ENCODE results near the gene TMEM150B. TPM values are rescaled to one million over a fixed set of nuclear protein-coding genes. Genes with fewer than 3 reads are reported as not detected.

Gene TMEM150B
- total and polyA plus RNA-seq, 4 donors = 0.81 to 3.3 (median 2.0) TPM

DNA sequence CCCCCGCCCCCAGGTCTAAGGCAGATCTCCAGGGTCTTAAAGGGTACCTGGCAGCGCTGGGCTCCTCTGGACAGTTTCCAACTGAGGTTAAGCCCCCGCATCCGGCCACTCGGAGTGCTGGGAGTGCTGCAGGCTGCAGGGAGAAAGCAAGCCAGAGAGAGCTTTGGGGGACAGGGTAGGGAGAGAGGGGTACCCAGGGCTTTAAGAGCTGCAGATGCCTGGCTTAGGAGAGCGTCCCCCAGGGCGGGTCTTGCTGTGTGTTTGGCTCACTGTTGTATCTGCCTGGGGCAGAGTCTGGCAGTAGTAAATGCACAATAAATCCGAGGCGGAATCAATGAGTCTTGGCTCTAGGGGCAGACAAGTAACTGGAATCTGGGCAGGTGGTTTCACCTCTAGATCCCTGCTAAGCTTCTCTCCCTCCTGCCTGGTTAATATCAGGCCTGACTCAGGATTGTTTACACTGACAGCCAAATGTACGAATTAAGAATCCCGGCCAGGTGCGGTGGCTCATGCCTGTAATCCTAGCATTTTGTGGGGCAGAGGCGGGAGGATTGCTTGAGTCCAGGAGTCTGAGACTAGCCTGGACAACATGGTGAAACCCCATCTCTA, 30.2 kb upstream of the TMEM150B start:
- TF ChIP-seq, protein P1, sequence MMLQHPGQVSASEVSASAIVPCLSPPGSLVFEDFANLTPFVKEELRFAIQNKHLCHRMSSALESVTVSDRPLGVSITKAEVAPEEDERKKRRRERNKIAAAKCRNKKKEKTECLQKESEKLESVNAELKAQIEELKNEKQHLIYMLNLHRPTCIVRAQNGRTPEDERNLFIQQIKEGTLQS (IDR thresholded peaks at IDR 0.05) = no peak
- TF ChIP-seq RXRA (IDR thresholded peaks at IDR 0.05) (no peak), GABPA (IDR thresholded peaks at IDR 0.05 in 1 of 2, conservative IDR thresholded peaks at IDR 0.05 in 1 of 2) (no peak), HNF4A (conservative IDR thresholded peaks at IDR 0.05) (no peak), TAF1 (conservative IDR thresholded peaks at IDR 0.05) (no peak), RAD21 (IDR thresholded peaks at IDR 0.05) (no peak), FOXA2 (IDR thresholded peaks at IDR 0.05) (no peak), NR2F2 (IDR thresholded peaks at IDR 0.05) (no peak), EGR1 (IDR thresholded peaks at IDR 0.05; ENCODE audit: low read depth in 2 of 2) (no peak), FOXA1 (IDR thresholded peaks at IDR 0.05) (no peak), JUND (IDR thresholded peaks at IDR 0.05) (no peak), SP1 (IDR thresholded peaks at IDR 0.05) (no peak), HNF4G (IDR thresholded peaks at IDR 0.05) (no peak)
- TF ChIP-seq, protein P2, sequence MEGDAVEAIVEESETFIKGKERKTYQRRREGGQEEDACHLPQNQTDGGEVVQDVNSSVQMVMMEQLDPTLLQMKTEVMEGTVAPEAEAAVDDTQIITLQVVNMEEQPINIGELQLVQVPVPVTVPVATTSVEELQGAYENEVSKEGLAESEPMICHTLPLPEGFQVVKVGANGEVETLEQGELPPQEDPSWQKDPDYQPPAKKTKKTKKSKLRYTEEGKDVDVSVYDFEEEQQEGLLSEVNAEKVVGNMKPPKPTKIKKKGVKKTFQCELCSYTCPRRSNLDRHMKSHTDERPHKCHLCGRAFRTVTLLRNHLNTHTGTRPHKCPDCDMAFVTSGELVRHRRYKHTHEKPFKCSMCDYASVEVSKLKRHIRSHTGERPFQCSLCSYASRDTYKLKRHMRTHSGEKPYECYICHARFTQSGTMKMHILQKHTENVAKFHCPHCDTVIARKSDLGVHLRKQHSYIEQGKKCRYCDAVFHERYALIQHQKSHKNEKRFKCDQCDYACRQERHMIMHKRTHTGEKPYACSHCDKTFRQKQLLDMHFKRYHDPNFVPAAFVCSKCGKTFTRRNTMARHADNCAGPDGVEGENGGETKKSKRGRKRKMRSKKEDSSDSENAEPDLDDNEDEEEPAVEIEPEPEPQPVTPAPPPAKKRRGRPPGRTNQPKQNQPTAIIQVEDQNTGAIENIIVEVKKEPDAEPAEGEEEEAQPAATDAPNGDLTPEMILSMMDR (IDR thresholded peaks at IDR 0.05; ENCODE audit: low read depth, low read length, missing input control) = no peak
- TF ChIP-seq, protein P3, sequence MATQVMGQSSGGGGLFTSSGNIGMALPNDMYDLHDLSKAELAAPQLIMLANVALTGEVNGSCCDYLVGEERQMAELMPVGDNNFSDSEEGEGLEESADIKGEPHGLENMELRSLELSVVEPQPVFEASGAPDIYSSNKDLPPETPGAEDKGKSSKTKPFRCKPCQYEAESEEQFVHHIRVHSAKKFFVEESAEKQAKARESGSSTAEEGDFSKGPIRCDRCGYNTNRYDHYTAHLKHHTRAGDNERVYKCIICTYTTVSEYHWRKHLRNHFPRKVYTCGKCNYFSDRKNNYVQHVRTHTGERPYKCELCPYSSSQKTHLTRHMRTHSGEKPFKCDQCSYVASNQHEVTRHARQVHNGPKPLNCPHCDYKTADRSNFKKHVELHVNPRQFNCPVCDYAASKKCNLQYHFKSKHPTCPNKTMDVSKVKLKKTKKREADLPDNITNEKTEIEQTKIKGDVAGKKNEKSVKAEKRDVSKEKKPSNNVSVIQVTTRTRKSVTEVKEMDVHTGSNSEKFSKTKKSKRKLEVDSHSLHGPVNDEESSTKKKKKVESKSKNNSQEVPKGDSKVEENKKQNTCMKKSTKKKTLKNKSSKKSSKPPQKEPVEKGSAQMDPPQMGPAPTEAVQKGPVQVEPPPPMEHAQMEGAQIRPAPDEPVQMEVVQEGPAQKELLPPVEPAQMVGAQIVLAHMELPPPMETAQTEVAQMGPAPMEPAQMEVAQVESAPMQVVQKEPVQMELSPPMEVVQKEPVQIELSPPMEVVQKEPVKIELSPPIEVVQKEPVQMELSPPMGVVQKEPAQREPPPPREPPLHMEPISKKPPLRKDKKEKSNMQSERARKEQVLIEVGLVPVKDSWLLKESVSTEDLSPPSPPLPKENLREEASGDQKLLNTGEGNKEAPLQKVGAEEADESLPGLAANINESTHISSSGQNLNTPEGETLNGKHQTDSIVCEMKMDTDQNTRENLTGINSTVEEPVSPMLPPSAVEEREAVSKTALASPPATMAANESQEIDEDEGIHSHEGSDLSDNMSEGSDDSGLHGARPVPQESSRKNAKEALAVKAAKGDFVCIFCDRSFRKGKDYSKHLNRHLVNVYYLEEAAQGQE (IDR thresholded peaks at IDR 0.05) = no peak
- TF ChIP-seq, protein P4, sequence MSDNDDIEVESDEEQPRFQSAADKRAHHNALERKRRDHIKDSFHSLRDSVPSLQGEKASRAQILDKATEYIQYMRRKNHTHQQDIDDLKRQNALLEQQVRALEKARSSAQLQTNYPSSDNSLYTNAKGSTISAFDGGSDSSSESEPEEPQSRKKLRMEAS (IDR thresholded peaks at IDR 0.05) = no peak
- TF ChIP-seq, protein P5, sequence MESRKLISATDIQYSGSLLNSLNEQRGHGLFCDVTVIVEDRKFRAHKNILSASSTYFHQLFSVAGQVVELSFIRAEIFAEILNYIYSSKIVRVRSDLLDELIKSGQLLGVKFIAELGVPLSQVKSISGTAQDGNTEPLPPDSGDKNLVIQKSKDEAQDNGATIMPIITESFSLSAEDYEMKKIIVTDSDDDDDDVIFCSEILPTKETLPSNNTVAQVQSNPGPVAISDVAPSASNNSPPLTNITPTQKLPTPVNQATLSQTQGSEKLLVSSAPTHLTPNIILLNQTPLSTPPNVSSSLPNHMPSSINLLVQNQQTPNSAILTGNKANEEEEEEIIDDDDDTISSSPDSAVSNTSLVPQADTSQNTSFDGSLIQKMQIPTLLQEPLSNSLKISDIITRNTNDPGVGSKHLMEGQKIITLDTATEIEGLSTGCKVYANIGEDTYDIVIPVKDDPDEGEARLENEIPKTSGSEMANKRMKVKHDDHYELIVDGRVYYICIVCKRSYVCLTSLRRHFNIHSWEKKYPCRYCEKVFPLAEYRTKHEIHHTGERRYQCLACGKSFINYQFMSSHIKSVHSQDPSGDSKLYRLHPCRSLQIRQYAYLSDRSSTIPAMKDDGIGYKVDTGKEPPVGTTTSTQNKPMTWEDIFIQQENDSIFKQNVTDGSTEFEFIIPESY (IDR thresholded peaks at IDR 0.05) = no peak
- no peak overlapping the region for H3K27ac ChIP-seq (ENCODE audit: low read depth in 1 of 2, low read length in 2 of 2)
- 31% methylated on average over 13 of the region's 13 CpGs for WGBS
- H3K9me3 ChIP-seq (ENCODE audit: control insufficient read depth in 4 of 4, low read length in 3 of 4) = no peaks in the 10 kb centered on the region
- peaks cover 0 to 4% (median 1%) of the 10 kb centered on the region in 4 donors for H3K4me1 ChIP-seq (ENCODE audit: control insufficient read depth in 4 of 4, insufficient read depth in 4 of 4, low read length in 3 of 4)
- no peak overlapping the region for H3K4me3 ChIP-seq (ENCODE audit: low read depth in 1 of 3, low read length in 3 of 3)
- no peak for DNase-seq (ENCODE audit: low spot score)
- peaks cover 0 to 8% (median 6%) of the 10 kb centered on the region in 4 donors for H3K27me3 ChIP-seq (ENCODE audit: control insufficient read depth in 4 of 4, insufficient read depth in 4 of 4, low read length in 3 of 4)
- no peak overlapping the region for H3K9ac ChIP-seq (ENCODE audit: low read depth in 1 of 2, low read length in 2 of 2)
- H3K36me3 ChIP-seq (ENCODE audit: control insufficient read depth in 4 of 4, insufficient read depth in 3 of 4, low read depth in 1 of 4, low read length in 3 of 4) = no peaks in the 10 kb centered on the region
